ENCODE results near the gene CADPS2.

DNA sequence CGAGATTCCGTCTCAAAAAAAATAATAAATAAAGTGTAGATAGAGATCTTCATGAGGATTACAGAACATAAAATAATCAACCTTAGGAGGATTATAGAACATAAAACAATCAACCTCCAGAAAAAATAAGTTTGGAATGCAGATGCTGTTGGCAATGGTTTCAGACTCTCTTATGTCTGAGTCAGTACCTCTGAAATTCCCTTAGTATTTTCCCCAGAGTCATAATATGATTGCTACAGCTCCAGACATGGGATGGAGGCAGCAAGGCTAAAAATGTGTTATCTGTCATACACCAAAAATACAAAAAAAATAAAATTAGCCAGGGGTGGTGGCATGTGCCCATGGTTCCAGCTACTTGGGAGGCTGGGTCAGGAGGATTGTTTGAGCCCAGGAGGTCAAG is 22.2 kb downstream of the CADPS2 start:
- TF ChIP-seq, protein P1, sequence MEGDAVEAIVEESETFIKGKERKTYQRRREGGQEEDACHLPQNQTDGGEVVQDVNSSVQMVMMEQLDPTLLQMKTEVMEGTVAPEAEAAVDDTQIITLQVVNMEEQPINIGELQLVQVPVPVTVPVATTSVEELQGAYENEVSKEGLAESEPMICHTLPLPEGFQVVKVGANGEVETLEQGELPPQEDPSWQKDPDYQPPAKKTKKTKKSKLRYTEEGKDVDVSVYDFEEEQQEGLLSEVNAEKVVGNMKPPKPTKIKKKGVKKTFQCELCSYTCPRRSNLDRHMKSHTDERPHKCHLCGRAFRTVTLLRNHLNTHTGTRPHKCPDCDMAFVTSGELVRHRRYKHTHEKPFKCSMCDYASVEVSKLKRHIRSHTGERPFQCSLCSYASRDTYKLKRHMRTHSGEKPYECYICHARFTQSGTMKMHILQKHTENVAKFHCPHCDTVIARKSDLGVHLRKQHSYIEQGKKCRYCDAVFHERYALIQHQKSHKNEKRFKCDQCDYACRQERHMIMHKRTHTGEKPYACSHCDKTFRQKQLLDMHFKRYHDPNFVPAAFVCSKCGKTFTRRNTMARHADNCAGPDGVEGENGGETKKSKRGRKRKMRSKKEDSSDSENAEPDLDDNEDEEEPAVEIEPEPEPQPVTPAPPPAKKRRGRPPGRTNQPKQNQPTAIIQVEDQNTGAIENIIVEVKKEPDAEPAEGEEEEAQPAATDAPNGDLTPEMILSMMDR (IDR thresholded peaks at IDR 0.05): no peak
- TF ChIP-seq POLR2A (IDR thresholded peaks at IDR 0.05): no peak
